Activated CD8-positive, alpha-beta memory T cell treated with anti-CD3 and anti-CD28 coated beads, Interleukin-2, amount 50 U/mL, for 1 hour (primary cell): ENCODE data around the gene HSD3B7.

Experiments used
- DNase-seq: peaks from one replicate; pipeline ENCODE4 v3.0.0-alpha.2; 2020; ENCODE audit errors: extremely low read depth

HSD3B7 gene

DNA sequence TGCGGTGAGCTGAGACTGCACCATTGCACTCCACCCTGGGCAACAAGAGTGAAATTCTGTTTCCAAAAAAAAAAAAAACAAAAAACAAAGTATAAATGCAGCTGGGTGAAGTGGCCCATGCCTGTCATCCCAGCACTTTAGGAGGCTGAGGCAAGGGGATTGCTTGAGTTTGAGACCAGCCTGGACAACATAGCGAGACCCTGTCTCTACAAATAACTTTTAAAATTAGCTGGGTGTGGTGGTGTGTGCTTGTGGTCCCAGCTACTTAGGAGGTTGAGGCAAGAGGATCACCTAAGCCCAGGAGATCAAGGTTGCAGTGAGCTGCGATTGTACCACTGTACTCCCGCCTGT, 38.2 kb downstream of the HSD3B7 start:
- no peak for DNase-seq

DNA sequence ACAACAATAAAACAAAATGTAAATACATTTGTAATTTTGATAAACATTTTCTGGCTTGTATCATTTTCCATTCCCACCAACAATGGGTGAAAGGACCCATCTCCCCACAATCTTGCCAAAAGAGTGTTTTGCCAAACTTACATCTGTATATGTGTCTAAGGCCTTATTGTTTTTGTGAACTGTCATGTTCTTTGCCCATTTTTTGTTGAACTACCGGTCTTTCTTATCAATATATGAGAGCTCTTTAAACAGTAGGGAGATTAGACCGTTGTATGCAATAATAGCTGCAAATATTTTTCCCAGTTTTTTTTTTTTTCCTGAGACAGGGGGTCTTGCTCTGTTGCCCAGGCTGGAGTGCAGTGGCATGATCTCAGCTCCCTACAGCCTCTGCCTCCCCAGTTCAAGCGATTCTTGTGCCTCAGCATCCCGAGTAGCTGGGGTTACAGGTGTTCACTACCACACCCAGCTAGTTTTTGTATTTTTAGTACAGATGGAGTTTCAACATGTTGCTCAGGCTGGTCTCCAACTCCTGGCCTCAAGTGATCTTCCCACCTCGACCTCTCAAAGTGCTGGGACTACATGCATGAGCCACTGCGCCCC, 38.7 kb downstream of the HSD3B7 start:
- DNase-seq: no peak

DNA sequence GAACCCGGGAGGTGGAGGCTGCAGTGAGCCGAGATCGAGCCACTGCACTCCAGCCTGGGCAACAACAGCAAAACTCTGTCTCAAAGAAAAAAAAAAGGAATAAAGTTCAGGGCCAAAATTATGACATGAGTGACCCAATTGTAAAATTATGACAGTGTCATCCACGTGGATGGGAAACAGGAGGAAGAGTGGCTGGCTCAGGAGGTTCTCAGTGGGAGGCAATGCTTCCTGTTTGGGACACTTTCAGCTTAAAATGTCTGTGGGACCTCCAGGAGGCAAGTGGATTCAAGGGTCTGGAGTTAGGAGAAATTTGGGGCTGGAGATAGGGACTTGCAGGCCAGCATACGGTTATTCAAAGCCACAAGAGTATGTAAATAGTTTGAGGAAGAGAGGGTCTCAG, 40.3 kb downstream of the HSD3B7 start:
- DNase-seq: no peak

DNA sequence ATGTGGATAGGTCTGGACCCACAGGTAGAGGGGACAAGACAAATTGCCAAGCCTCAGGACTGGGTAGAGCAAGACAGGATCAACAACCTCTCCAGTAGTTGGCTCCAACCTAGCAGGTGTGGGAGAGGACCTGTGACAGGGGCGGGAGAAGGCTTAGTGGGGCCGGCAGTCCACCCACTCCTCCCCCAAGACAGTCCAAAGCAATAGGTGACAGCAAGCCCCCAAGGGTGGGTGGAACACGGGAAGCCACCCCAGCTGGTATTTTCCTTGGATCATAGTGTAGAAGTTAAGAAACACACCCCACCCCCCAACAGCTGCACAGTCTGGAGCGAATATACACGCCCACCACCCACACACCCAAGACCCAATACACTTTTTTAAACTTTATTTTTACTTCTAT, 44.3 kb downstream of the HSD3B7 start:
- DNase-seq: no peak

DNA sequence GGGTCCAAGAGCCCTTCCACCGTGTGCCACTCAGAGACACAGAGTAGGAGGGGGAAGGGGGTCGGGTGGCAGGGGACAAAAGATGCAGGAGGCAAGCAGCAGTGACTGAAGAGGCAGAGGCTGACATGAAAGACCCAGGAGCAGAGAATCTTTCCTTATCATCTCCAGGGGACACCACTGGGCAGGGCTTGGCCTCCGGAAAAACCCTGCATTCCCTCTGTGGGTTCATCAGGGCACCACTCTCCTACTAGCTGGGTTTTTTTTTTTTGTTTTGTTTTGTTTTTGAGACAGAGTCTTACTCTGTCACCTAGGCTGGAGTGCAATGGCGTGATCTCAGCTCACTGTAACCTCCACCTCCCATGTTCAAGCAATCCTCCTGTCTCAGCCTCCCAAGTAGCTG, 46.3 kb downstream of the HSD3B7 start:
- DNase-seq: no peak

DNA sequence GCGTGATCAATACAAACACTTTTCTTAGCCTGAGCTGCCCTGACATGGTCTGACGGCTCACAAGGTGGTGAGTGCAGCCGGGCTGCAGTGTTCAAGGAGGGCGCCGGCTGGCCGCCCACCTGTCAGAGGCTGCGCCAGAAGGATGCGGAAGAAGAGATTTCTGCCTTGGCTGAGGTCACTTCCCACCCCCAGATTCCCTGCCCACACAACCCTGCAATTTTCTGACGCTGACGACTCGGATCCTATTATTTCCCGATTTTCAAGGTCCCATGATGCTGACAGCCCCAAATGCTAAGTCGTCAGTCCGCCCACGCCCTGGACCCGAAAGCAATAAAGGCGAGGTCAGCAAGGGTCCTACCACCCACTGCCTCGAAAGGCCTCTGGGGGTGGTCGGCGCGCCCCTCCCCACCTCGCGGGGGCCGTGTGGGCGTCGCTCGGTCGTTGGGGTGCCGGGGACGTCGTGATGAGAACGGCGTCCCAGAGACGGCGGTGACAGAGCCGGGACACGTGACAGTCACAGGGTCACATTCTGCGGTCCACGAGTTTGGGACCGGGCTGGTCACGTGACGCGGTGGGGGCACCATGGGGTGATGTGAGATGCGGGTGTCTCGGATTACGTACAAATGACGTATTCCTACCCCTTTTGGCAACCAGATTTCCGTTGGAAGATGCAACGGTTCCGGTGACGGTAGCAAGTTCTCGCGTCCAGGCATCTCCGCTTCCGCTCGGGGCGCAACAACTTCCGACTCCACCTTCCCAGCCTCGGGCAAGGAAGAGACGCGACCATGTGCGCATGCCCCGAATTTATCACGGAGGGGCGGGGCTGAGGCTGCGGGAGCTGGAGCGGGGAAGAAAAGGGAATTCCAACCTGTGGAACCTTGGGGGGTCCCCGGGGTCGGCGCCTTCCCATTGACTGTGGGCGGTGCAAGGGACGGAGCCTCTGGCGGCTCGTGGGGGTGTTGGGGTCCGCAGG, 48.0 kb downstream of the HSD3B7 start, which contains the start of gene STX4:
Gene STX4, plus strand, starts transcription at position 823 of the 973 bp plus-strand sequence. CDS start 248 bp downstream, outside the sequence.
- peak; percentile 99 for DNase-seq

DNA sequence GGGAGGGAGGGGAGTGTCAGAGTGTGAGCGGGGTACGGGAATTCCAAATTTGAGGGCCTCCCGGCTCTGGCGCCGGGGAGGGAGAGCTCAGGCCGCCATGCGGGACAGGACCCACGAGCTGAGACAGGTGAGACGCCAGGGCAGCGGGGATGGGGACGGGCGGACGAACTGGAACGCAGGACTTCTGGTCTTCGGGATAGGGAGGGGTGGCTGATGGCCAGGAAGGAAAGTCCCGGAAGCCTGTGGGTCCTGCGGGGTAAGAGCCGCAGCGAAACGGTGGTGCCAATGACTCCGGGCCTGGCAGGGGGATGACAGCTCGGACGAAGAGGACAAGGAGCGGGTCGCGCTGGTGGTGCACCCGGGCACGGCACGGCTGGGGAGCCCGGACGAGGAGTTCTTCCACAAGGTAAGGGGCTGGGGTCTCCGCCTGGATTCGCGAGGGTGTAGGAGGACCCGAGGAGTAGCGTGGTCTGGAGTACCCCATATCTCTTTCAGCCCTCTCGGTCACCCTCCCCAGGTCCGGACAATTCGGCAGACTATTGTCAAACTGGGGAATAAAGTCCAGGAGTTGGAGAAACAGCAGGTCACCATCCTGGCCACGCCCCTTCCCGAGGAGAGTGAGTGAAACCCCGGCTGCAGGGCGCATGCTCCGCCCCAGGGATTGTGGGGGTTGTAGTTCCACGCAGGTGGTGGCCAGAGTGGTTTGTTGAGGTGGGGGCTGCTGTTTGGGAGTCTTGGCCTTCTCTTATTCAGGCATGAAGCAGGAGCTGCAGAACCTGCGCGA, 48.9 kb downstream of the HSD3B7 start:
- DNase-seq: peak; percentile 67

DNA sequence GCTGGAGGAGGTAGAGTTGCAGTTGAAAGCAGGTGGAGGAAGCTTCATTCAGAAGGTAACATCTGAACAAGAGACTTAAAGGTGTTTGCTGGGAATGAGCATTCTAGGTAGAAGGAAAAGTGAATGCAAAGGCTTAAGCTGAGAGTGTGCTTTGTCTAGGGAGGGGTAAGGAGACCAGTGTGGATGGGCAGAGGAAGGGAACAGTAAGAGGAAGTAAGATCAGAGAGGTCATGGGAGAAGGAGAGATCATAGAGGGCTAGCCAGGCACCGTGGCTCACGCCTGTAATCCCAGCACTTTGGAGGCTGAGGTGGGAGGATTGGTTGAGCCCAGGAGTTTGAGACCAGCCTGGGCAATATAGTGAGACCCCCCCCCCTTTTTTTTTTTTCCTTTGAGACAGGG, 51.7 kb downstream of the HSD3B7 start:
- no peak for DNase-seq
